ENCODE data around the gene TMEM170B. TPM values are rescaled to one million over a fixed set of nuclear protein-coding genes. Genes with fewer than 3 reads are reported as not detected.

Gene TMEM170B
- total and polyA plus RNA-seq, 2 donors: 1.7 to 1.8 TPM

GRCh38 chr6:11571073-11571472 is 33.5 kb downstream of the TMEM170B start:
- H3K27me3 ChIP-seq (ENCODE audit: control insufficient read depth in 2 of 2, insufficient read depth in 1 of 2, low read length in 1 of 2): no peaks in the 10 kb centered on the region
- H3K36me3 ChIP-seq (ENCODE audit: control insufficient read depth in 2 of 2, insufficient read depth in 2 of 2, low read length in 1 of 2): no peaks in the 10 kb centered on the region
- H3K4me1 ChIP-seq (ENCODE audit: control insufficient read depth in 2 of 2, insufficient read depth in 2 of 2, low read length in 2 of 2): no peaks in the 10 kb centered on the region
- no peak for DNase-seq (ENCODE audit: low read depth in 6 of 9, low spot score in 9 of 9)
- no peak overlapping the region for H3K4me3 ChIP-seq (ENCODE audit: low read length in 2 of 2)
- H3K9me3 ChIP-seq (ENCODE audit: control insufficient read depth in 2 of 2, insufficient read depth in 1 of 2, low read length in 1 of 2): no peaks in the 10 kb centered on the region
- over 99% methylated on average over 2 of the region's 2 CpGs for WGBS
- no peak overlapping the region for H3K27ac ChIP-seq (ENCODE audit: low read depth in 1 of 2, low read length in 1 of 2)

- H3K36me3 ChIP-seq (ENCODE audit: control insufficient read depth in 2 of 2, insufficient read depth in 2 of 2, low read length in 1 of 2): no peaks in the 10 kb centered on the region
- no peak overlapping the region for H3K27ac ChIP-seq (ENCODE audit: low read depth in 1 of 2, low read length in 1 of 2)
- H3K4me1 ChIP-seq (ENCODE audit: control insufficient read depth in 2 of 2, insufficient read depth in 2 of 2, low read length in 2 of 2): no peaks in the 10 kb centered on the region
- no peaks in the 10 kb centered on the region for H3K9me3 ChIP-seq (ENCODE audit: control insufficient read depth in 2 of 2, insufficient read depth in 1 of 2, low read length in 1 of 2)
- no peak overlapping the region for H3K4me3 ChIP-seq (ENCODE audit: low read length in 2 of 2)
- WGBS: 55% methylated on average over 10 of the region's 10 CpGs
- H3K27me3 ChIP-seq (ENCODE audit: control insufficient read depth in 2 of 2, insufficient read depth in 1 of 2, low read length in 1 of 2): no peaks in the 10 kb centered on the region
- peak; percentile 27 to 80 (median 58) for DNase-seq (ENCODE audit: low read depth in 6 of 9, low spot score in 9 of 9)
Measured at GRCh38 chr6:11575408-11576033, 38.0 kb downstream of the TMEM170B start.

GRCh38 chr6:11580686-11581405 is 43.3 kb downstream of the TMEM170B start:
- Histone ChIP-seq H3K36me3 (ENCODE audit: control insufficient read depth in 2 of 2, insufficient read depth in 2 of 2, low read length in 1 of 2) (no peaks in the 10 kb centered on the region), H3K9me3 (ENCODE audit: control insufficient read depth in 2 of 2, insufficient read depth in 1 of 2, low read length in 1 of 2) (no peaks in the 10 kb centered on the region), H3K27ac (ENCODE audit: low read depth in 1 of 2, low read length in 1 of 2) (no peak overlapping the region), H3K4me1 (ENCODE audit: control insufficient read depth in 2 of 2, insufficient read depth in 2 of 2, low read length in 2 of 2) (no peaks in the 10 kb centered on the region), H3K27me3 (ENCODE audit: control insufficient read depth in 2 of 2, insufficient read depth in 1 of 2, low read length in 1 of 2) (no peaks in the 10 kb centered on the region), H3K4me3 (ENCODE audit: low read length in 2 of 2) (no peak overlapping the region)
- DNase-seq (ENCODE audit: low read depth in 6 of 9, low spot score in 9 of 9): no peak
- 94% methylated on average over 4 of the region's 4 CpGs for WGBS

GRCh38 chr6:11584244-11584643 is 46.7 kb downstream of the TMEM170B start:
- Histone ChIP-seq H3K4me3 (ENCODE audit: low read length in 2 of 2) (no peak overlapping the region), H3K9me3 (ENCODE audit: control insufficient read depth in 2 of 2, insufficient read depth in 1 of 2, low read length in 1 of 2) (no peaks in the 10 kb centered on the region), H3K27ac (ENCODE audit: low read depth in 1 of 2, low read length in 1 of 2) (no peak overlapping the region), H3K4me1 (ENCODE audit: control insufficient read depth in 2 of 2, insufficient read depth in 2 of 2, low read length in 2 of 2) (no peaks in the 10 kb centered on the region), H3K27me3 (ENCODE audit: control insufficient read depth in 2 of 2, insufficient read depth in 1 of 2, low read length in 1 of 2) (no peaks in the 10 kb centered on the region), H3K36me3 (ENCODE audit: control insufficient read depth in 2 of 2, insufficient read depth in 2 of 2, low read length in 1 of 2) (no peaks in the 10 kb centered on the region)
- 94% methylated on average over 5 of the region's 5 CpGs for WGBS
- DNase-seq (ENCODE audit: low read depth in 6 of 9, low spot score in 9 of 9): no peak

- no peaks in the 10 kb centered on the region for H3K36me3 ChIP-seq (ENCODE audit: control insufficient read depth in 2 of 2, insufficient read depth in 2 of 2, low read length in 1 of 2)
- DNase-seq (ENCODE audit: low read depth in 6 of 9, low spot score in 9 of 9): peak in 8 of 9 donors; percentile 9 to 57 (median 16)
- H3K9me3 ChIP-seq (ENCODE audit: control insufficient read depth in 2 of 2, insufficient read depth in 1 of 2, low read length in 1 of 2): no peaks in the 10 kb centered on the region
- H3K4me3 ChIP-seq (ENCODE audit: low read length in 2 of 2): no peak overlapping the region
- no peaks in the 10 kb centered on the region for H3K27me3 ChIP-seq (ENCODE audit: control insufficient read depth in 2 of 2, insufficient read depth in 1 of 2, low read length in 1 of 2)
- H3K4me1 ChIP-seq (ENCODE audit: control insufficient read depth in 2 of 2, insufficient read depth in 2 of 2, low read length in 2 of 2): no peaks in the 10 kb centered on the region
- H3K27ac ChIP-seq (ENCODE audit: low read depth in 1 of 2, low read length in 1 of 2): no peak overlapping the region
- WGBS: 43% methylated on average over 1 of the region's 1 CpG
Measured at GRCh38 chr6:11585426-11586016, 48.0 kb downstream of the TMEM170B start.

- no peaks in the 10 kb centered on the region for H3K27me3 ChIP-seq (ENCODE audit: control insufficient read depth in 2 of 2, insufficient read depth in 1 of 2, low read length in 1 of 2)
- H3K9me3 ChIP-seq (ENCODE audit: control insufficient read depth in 2 of 2, insufficient read depth in 1 of 2, low read length in 1 of 2): no peaks in the 10 kb centered on the region
- no peak overlapping the region for H3K4me3 ChIP-seq (ENCODE audit: low read length in 2 of 2)
- WGBS: 93% methylated on average over 4 of the region's 4 CpGs
- H3K4me1 ChIP-seq (ENCODE audit: control insufficient read depth in 2 of 2, insufficient read depth in 2 of 2, low read length in 2 of 2): no peaks in the 10 kb centered on the region
- DNase-seq (ENCODE audit: low read depth in 6 of 9, low spot score in 9 of 9): no peak
- H3K36me3 ChIP-seq (ENCODE audit: control insufficient read depth in 2 of 2, insufficient read depth in 2 of 2, low read length in 1 of 2): no peaks in the 10 kb centered on the region
- no peak overlapping the region for H3K27ac ChIP-seq (ENCODE audit: low read depth in 1 of 2, low read length in 1 of 2)
Measured at GRCh38 chr6:11586117-11586516, 48.6 kb downstream of the TMEM170B start.

- Histone ChIP-seq H3K9me3 (ENCODE audit: control insufficient read depth in 2 of 2, insufficient read depth in 1 of 2, low read length in 1 of 2) (no peaks in the 10 kb centered on the region), H3K27me3 (ENCODE audit: control insufficient read depth in 2 of 2, insufficient read depth in 1 of 2, low read length in 1 of 2) (no peaks in the 10 kb centered on the region), H3K27ac (ENCODE audit: low read depth in 1 of 2, low read length in 1 of 2) (no peak overlapping the region), H3K4me1 (ENCODE audit: control insufficient read depth in 2 of 2, insufficient read depth in 2 of 2, low read length in 2 of 2) (no peaks in the 10 kb centered on the region), H3K36me3 (ENCODE audit: control insufficient read depth in 2 of 2, insufficient read depth in 2 of 2, low read length in 1 of 2) (no peaks in the 10 kb centered on the region), H3K4me3 (ENCODE audit: low read length in 2 of 2) (no peak overlapping the region)
- no peak for DNase-seq (ENCODE audit: low read depth in 6 of 9, low spot score in 9 of 9)
- 93% methylated on average over 7 of the region's 7 CpGs for WGBS
Measured at GRCh38 chr6:11586536-11586935, 49.0 kb downstream of the TMEM170B start.

- Histone ChIP-seq H3K36me3 (ENCODE audit: control insufficient read depth in 2 of 2, insufficient read depth in 2 of 2, low read length in 1 of 2) (no peaks in the 10 kb centered on the region), H3K27me3 (ENCODE audit: control insufficient read depth in 2 of 2, insufficient read depth in 1 of 2, low read length in 1 of 2) (no peaks in the 10 kb centered on the region), H3K4me1 (ENCODE audit: control insufficient read depth in 2 of 2, insufficient read depth in 2 of 2, low read length in 2 of 2) (no peaks in the 10 kb centered on the region), H3K4me3 (ENCODE audit: low read length in 2 of 2) (no peak overlapping the region), H3K27ac (ENCODE audit: low read depth in 1 of 2, low read length in 1 of 2) (no peak overlapping the region), H3K9me3 (ENCODE audit: control insufficient read depth in 2 of 2, insufficient read depth in 1 of 2, low read length in 1 of 2) (no peaks in the 10 kb centered on the region)
- 95% methylated on average over 3 of the region's 3 CpGs for WGBS
- no peak for DNase-seq (ENCODE audit: low read depth in 6 of 9, low spot score in 9 of 9)
Measured at GRCh38 chr6:11589261-11589660, 51.7 kb downstream of the TMEM170B start.

GRCh38 chr6:11592294-11592906 is 54.9 kb downstream of the TMEM170B start:
- DNase-seq (ENCODE audit: low read depth in 6 of 9, low spot score in 9 of 9): no peak
- H3K27ac ChIP-seq (ENCODE audit: low read depth in 1 of 2, low read length in 1 of 2): no peak overlapping the region
- H3K9me3 ChIP-seq (ENCODE audit: control insufficient read depth in 2 of 2, insufficient read depth in 1 of 2, low read length in 1 of 2): no peaks in the 10 kb centered on the region
- WGBS: 92% methylated on average over 8 of the region's 8 CpGs
- no peaks in the 10 kb centered on the region for H3K36me3 ChIP-seq (ENCODE audit: control insufficient read depth in 2 of 2, insufficient read depth in 2 of 2, low read length in 1 of 2)
- H3K27me3 ChIP-seq (ENCODE audit: control insufficient read depth in 2 of 2, insufficient read depth in 1 of 2, low read length in 1 of 2): no peaks in the 10 kb centered on the region
- H3K4me1 ChIP-seq (ENCODE audit: control insufficient read depth in 2 of 2, insufficient read depth in 2 of 2, low read length in 2 of 2): no peaks in the 10 kb centered on the region
- no peak overlapping the region for H3K4me3 ChIP-seq (ENCODE audit: low read length in 2 of 2)

All from thymus (tissue), 11 donors.